GM19099 (cell line): Measurements from ENCODE around the gene C16orf82.

Experiments used
- POLR2A ChIP-seq: IDR thresholded peaks from 3 replicates; pipeline ENCODE4 v1.6.1; 2011; ENCODE audit warnings: low read depth; ENCODE audit not compliant: insufficient read length; ENCODE audit errors: extremely low read depth

C16orf82 gene

DNA sequence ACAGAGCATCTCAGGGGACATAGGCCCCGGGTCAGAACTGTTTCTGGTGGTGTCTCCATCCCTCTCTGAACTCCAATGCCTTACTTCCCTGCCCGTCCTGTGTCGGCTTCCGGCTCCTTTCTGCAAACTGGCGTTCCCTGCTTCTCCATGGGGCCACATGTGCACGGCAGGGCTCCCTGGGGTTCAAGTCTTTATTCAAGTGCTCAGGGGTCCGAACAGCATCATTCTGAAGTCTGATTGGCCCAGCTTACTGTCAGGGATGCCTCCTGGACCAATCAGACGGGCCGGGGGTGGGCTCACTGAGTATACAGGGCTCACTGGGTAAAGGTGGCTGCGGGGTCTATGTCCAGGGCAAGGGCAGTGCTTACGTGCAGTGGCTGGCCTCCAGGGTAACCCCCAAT is 17.1 kb downstream of the C16orf82 start:
- TF ChIP-seq POLR2A = no peak

GRCh38 chr16:27084307-27085028 is 17.7 kb downstream of the C16orf82 start:
- TF ChIP-seq POLR2A = no peak

DNA sequence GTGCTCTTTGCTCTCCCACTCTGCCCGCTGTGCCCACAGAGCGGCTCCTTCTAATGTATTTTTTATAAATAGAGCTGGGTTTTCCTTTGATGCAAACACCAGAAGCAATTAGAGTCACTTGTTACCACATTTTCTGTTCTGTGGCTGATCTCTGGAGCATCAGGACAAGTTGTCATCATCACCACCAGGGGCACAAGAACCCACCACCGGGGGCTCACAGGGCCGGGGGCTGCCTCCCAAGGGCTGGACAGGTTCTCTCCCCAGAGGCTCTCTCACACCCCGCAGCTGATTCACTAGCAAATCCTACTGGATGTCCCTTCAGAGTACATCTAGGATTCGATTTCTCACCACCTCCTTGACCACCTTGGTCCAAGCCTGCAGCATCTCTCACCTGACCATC is 18.5 kb downstream of the C16orf82 start:
- TF ChIP-seq POLR2A = no peak

DNA sequence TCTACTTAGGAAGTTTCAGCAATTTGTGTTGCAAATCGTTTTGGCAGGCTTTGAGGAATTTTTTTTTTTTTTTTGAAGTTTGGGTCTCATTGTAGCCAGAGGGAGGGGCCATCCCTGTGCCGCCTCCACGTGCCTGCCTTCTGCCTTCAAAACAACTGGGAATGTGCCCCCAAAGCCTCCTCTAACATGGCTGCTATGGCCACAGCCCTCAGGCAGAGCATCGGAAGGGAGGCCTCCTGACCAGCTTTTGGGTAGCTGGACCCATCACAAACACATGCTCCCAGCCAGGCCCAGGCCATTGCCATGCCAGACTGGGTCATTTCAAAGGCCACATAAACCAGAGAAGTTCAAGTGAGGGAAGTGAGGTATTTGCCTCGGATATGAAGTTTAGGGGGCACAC is 21.5 kb downstream of the C16orf82 start:
- no peak for TF ChIP-seq POLR2A

- TF ChIP-seq POLR2A = no peak
These were observed 29.6 kb downstream of the C16orf82 start for GRCh38 chr16:27096375-27096774.

- no peak for TF ChIP-seq POLR2A
These were observed 31.1 kb downstream of the C16orf82 start for GRCh38 chr16:27097800-27098230.

GRCh38 chr16:27098366-27099049 is 31.8 kb downstream of the C16orf82 start:
- no peak for TF ChIP-seq POLR2A

- no peak for TF ChIP-seq POLR2A
These were observed 36.2 kb downstream of the C16orf82 start for GRCh38 chr16:27102701-27103575.

DNA sequence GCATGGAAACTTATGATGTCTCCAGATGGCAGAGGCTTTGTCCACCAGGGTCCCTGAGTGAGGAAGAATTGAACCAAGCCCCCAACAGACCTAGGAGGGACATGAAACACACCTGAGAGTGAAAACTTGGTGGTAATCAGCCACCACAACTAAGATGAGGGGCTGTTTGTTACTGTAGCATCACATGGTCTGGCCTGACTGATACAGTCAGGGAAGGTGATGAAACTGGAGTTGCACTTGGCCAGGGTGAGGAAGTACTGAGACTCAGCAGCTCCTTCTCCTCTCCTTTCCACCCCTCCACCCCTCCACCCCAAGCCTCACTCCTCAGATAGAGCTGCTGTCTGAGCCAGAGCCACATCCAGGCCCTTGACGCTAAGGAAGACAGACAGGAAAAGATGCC is 37.2 kb downstream of the C16orf82 start:
- no peak for TF ChIP-seq POLR2A

- no peak for TF ChIP-seq POLR2A
These were observed 39.6 kb downstream of the C16orf82 start for GRCh38 chr16:27106305-27106704.

- TF ChIP-seq POLR2A = no peak
These were observed 40.5 kb downstream of the C16orf82 start for GRCh38 chr16:27107185-27107592.

GRCh38 chr16:27108051-27108770 is 41.5 kb downstream of the C16orf82 start:
- TF ChIP-seq POLR2A = no peak

- TF ChIP-seq POLR2A = no peak
These were observed 42.3 kb downstream of the C16orf82 start for GRCh38 chr16:27108826-27109665.

DNA sequence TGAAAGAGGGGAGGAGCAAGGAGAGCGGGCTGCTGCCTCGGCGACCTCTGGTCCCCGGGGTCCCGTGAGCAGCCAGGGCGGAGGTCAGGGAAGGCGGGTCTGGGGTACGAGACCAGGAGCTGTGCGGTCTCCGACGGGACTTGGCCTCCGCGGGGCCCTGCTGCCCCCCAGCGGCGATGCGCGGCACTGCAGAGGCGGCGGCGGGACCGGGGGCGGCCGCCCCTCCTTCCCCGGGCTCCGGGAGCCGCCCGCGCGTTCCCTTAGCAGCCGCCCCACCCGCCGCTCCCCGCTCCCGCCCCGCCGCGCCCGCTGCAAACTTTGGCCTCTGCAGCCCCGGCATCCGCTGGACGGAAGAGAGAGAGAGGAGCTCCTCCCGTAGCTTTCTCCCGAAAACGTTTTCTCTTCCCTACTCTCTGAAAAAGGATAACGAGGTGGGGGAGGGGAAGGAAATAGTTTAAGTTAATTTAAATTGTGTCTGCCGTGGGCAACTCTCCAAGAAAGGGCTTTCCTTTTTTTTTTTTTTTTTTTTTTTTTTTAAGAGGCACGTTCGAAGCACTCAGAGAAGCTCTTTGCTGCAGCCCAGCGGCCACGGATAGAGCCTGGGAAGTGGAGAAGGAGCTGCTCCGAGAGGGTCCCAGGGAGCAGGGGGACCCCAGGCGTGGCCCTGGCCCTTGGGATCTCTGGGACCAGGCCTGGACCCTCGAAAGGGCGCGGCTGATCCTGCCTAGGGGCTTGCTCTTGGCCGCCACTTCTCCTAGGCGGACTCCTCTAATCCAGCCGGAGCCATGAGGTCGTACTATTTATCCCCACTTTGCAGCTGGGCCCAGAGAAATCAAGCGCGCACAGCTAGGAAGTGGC is 43.2 kb downstream of the C16orf82 start:
- no peak for TF ChIP-seq POLR2A

- TF ChIP-seq POLR2A = no peak
These were observed 43.8 kb downstream of the C16orf82 start for GRCh38 chr16:27110524-27110896.
